Measurements from ENCODE around the gene SNX32. TPM values are rescaled to one million over a fixed set of nuclear protein-coding genes. Genes with fewer than 3 reads are reported as not detected.
A peak's percentile ranks its signal among the peaks of the same experiment; 100 is the strongest.

Gene SNX32
- polyA plus RNA-seq, 1 donor: 6.3 TPM

DNA sequence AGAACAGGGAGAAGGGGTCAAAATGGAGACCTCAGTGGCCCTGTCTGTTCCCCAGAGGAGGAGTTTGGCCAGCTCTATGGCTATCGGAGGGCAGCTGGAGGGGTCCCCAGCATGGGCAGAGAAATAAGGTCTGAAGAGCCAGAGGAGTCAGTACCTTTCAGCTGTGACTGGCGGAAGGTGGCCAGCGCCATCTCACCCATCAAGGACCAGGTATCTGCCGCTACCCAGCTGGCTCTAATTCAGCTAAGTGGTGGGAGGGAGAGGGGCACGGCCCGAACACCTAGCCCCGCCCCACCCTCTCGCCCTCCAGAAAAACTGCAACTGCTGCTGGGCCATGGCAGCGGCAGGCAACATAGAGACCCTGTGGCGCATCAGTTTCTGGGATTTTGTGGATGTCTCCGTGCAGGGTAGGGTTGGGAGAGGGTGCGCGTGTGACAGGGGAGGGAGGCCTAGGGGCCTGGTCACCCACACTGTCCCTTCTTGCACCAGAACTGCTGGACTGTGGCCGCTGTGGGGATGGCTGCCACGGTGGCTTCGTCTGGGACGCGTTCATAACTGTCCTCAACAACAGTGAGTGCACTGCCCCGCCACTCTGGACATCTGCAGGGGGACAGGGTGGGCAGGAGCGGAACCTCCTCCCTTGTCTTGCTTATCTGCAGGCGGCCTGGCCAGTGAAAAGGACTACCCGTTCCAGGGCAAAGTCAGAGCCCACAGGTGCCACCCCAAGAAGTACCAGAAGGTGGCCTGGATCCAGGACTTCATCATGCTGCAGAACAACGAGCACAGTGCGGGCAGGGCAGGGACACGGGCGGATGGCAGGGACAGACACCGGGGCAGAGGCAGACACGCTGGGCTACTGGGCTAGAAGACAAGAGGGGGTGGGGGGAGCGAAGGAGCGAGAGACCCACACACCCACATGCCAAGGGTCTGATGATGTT, 48.6 kb downstream of the SNX32 start:
- WGBS (ENCODE audit: insufficient coverage, low lambda C conversion rate): no CpG with 5 or more reads among the region's 30 CpGs

DNA sequence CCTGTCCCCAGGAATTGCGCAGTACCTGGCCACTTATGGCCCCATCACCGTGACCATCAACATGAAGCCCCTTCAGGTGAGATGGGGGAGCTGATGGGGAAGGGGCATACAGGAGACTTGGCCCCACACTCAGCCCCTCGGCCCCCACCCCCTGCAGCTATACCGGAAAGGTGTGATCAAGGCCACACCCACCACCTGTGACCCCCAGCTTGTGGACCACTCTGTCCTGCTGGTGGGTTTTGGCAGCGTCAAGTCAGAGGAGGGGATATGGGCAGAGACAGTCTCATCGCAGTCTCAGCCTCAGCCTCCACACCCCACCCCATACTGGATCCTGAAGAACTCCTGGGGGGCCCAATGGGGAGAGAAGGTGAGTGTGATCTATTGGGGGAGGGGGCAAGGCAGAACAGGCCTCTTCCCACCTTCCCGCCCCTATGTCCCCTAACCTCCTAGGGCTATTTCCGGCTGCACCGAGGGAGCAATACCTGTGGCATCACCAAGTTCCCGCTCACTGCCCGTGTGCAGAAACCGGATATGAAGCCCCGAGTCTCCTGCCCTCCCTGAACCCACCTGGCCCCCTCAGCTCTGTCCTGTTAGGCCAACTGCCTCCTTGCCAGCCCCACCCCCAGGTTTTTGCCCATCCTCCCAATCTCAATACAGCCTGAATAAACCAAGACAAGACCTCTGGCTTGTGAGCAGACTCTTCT, 49.4 kb downstream of the SNX32 start:
- DNase-seq: no peak
- H3K27me3 ChIP-seq (ENCODE audit: control insufficient read depth, insufficient read depth, low read length): no peaks in the 10 kb centered on the region
- peaks cover 31% of the 10 kb centered on the region for H3K4me1 ChIP-seq (ENCODE audit: control insufficient read depth, insufficient read depth, low read length)
- WGBS (ENCODE audit: insufficient coverage, low lambda C conversion rate): no CpG with 5 or more reads among the region's 13 CpGs
- no peaks in the 10 kb centered on the region for H3K9me3 ChIP-seq (ENCODE audit: control insufficient read depth, low read depth, low read length)
- no peak overlapping the region for H3K27ac ChIP-seq (ENCODE audit: low read length)
- peaks cover 42% of the 10 kb centered on the region for H3K36me3 ChIP-seq (ENCODE audit: control insufficient read depth, insufficient read depth, low read length)
- H3K4me3 ChIP-seq (ENCODE audit: low read length): no peak overlapping the region

More for the DNA sequence above, 48.6 kb downstream of the SNX32 start:
- Histone ChIP-seq H3K4me1 (ENCODE audit: control insufficient read depth, insufficient read depth, low read length) (peaks cover 28% of the 10 kb centered on the region), H3K27ac (ENCODE audit: low read length) (no peak overlapping the region), H3K27me3 (ENCODE audit: control insufficient read depth, insufficient read depth, low read length) (no peaks in the 10 kb centered on the region), H3K4me3 (ENCODE audit: low read length) (no peak overlapping the region), H3K36me3 (ENCODE audit: control insufficient read depth, insufficient read depth, low read length) (peaks cover 42% of the 10 kb centered on the region), H3K9me3 (ENCODE audit: control insufficient read depth, low read depth, low read length) (no peaks in the 10 kb centered on the region)
- DNase-seq: no peak

DNA sequence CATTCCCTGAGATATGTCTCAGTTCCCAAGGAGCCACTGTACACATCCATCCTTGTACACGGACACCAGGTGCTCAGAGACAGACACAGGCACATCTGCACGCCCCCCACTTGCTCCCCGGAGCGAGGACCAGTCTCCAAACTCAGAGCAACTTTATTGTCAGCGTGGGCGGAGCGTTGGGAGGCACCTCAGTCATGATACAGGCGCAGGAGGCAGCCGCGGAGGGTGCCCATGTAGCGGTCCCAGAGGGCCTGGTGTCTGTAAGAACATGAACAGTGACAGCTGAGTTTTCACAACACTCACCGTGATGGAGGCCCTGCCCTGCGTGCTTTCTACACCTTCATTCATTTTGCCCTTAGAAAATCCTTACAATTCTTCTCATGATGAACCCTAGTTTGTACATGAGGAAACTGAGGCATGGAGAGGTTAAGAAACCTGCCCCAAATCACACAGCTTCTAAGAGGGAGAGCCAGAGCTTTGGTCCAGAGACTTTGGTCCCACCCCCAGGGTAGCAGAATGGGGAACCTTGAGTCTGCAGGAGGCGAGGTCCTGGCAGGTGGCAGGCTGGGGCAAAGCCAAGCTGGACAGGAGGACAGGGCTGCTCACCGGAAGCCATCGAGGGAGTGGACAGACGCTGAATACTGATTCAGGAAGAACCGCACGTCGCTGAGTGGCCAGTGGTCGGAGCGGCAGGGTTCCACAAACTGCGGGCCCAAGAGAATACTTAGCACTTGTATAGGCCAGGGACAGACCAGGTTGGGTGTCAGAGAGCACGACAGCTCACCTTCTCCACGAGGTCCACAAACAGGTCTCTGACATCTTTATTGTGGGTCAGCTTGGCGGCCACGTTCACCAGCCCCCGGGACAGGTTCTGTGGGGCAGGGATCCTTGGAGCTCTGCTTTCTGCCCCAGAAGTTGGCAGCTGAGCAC, 50.3 kb downstream of the SNX32 start:
- DNase-seq: no peak

DNA sequence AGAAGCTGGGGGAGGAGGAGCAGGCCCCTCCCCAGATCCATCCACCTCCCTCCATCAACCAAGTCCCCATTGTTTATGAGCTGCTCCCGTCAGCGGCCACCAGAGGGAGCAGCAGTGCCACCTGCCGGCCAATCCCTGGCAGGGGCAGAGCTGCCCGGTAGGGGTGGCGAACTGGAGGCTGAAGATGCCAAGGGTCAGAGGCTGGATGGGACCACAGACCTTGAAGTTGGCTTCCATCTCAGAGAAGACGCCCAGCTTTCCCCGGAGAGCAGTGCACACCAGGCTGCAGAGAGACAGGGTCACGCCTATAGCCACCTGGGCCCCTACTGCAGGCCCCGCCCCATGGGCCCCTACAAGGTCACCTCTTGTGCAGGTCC, 50.9 kb downstream of the SNX32 start:
- Histone ChIP-seq H3K4me1 (ENCODE audit: control insufficient read depth, insufficient read depth, low read length) (peaks cover 40% of the 10 kb centered on the region), H3K4me3 (ENCODE audit: low read length) (no peak overlapping the region), H3K36me3 (ENCODE audit: control insufficient read depth, insufficient read depth, low read length) (peaks cover 42% of the 10 kb centered on the region), H3K27me3 (ENCODE audit: control insufficient read depth, insufficient read depth, low read length) (no peaks in the 10 kb centered on the region), H3K27ac (ENCODE audit: low read length) (no peak overlapping the region), H3K9me3 (ENCODE audit: control insufficient read depth, low read depth, low read length) (no peaks in the 10 kb centered on the region)
- WGBS (ENCODE audit: insufficient coverage, low lambda C conversion rate): no CpG with 5 or more reads among the region's 9 CpGs
- DNase-seq: peak; percentile 66 to 69

More for the DNA sequence above, 50.3 kb downstream of the SNX32 start:
- Histone ChIP-seq H3K27ac (ENCODE audit: low read length) (no peak overlapping the region), H3K27me3 (ENCODE audit: control insufficient read depth, insufficient read depth, low read length) (no peaks in the 10 kb centered on the region), H3K4me1 (ENCODE audit: control insufficient read depth, insufficient read depth, low read length) (peaks cover 36% of the 10 kb centered on the region), H3K9me3 (ENCODE audit: control insufficient read depth, low read depth, low read length) (no peaks in the 10 kb centered on the region), H3K4me3 (ENCODE audit: low read length) (no peak overlapping the region), H3K36me3 (ENCODE audit: control insufficient read depth, insufficient read depth, low read length) (peaks cover 42% of the 10 kb centered on the region)
- WGBS (ENCODE audit: insufficient coverage, low lambda C conversion rate): no CpG with 5 or more reads among the region's 28 CpGs

DNA sequence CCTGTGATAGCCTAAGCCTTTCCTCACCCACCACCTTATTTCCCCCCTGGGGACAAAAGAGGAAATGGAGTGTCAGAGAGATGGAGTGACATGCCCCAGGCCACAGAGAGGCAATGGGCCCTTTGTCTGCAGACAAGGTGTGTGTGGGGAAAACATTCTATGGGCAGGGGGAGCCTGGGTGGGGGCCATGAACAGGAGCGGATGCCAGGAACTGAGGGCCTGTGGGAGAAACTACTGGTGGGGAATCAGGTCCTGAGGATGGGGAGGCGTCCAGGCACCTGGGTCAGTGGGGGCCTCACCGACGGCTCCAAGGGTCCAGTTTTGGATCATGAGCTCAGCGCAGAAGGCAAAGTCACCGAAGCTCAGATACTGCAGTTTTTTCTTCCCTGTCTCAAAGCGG, 51.5 kb downstream of the SNX32 start:
- WGBS (ENCODE audit: insufficient coverage, low lambda C conversion rate): no CpG with 5 or more reads among the region's 7 CpGs
- DNase-seq: no peak
- Histone ChIP-seq H3K4me3 (ENCODE audit: low read length) (no peak overlapping the region), H3K27ac (ENCODE audit: low read length) (peak overlapping the region; percentile 3), H3K36me3 (ENCODE audit: control insufficient read depth, insufficient read depth, low read length) (peaks cover 42% of the 10 kb centered on the region), H3K27me3 (ENCODE audit: control insufficient read depth, insufficient read depth, low read length) (no peaks in the 10 kb centered on the region), H3K9me3 (ENCODE audit: control insufficient read depth, low read depth, low read length) (no peaks in the 10 kb centered on the region), H3K4me1 (ENCODE audit: control insufficient read depth, insufficient read depth, low read length) (peaks cover 45% of the 10 kb centered on the region)

DNA sequence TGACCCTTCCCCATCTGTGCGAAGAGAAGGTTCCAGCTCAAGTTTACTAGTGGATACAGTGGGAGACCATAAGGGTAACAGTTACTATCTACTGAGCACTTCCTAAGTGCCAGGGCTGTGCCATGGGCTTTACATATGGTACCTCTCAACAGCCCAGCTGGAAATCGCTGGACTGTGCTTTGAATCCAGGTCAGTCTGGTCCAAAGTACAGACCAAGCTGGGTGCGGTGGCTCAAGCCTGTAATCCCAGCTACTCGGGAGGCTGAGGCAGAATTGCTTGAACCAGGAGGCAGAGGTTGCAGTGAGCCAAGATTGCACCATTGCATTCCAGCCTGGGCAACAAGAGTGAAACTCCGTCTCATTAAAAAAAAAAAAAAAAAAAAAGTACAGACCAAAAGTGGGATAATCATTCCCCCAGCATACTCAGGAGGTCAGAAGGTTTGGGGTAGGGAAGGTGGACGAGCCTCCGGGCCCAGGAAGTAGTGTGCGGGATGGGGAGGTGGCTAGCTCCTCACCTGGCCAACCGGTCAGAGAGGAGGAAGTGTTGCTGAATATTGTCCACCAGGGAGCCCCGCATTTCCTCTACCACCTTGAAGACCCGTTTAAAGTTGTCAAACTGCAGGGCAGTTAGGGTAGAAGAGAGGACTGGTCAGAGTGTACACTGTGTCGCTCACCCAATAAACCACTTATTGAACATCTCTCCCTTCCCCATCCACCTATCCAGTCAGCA, 52.2 kb downstream of the SNX32 start:
- DNase-seq: peak in 1 of 2 donors; percentile 42
- no peaks in the 10 kb centered on the region for H3K9me3 ChIP-seq (ENCODE audit: control insufficient read depth, low read depth, low read length)
- no CpG with 5 or more reads among the region's 12 CpGs for WGBS (ENCODE audit: insufficient coverage, low lambda C conversion rate)
- H3K27me3 ChIP-seq (ENCODE audit: control insufficient read depth, insufficient read depth, low read length): no peaks in the 10 kb centered on the region
- peaks cover 42% of the 10 kb centered on the region for H3K36me3 ChIP-seq (ENCODE audit: control insufficient read depth, insufficient read depth, low read length)
- no peak overlapping the region for H3K4me3 ChIP-seq (ENCODE audit: low read length)
- peak overlapping the region; percentile 4 for H3K27ac ChIP-seq (ENCODE audit: low read length)
- peaks cover 46% of the 10 kb centered on the region for H3K4me1 ChIP-seq (ENCODE audit: control insufficient read depth, insufficient read depth, low read length)

DNA sequence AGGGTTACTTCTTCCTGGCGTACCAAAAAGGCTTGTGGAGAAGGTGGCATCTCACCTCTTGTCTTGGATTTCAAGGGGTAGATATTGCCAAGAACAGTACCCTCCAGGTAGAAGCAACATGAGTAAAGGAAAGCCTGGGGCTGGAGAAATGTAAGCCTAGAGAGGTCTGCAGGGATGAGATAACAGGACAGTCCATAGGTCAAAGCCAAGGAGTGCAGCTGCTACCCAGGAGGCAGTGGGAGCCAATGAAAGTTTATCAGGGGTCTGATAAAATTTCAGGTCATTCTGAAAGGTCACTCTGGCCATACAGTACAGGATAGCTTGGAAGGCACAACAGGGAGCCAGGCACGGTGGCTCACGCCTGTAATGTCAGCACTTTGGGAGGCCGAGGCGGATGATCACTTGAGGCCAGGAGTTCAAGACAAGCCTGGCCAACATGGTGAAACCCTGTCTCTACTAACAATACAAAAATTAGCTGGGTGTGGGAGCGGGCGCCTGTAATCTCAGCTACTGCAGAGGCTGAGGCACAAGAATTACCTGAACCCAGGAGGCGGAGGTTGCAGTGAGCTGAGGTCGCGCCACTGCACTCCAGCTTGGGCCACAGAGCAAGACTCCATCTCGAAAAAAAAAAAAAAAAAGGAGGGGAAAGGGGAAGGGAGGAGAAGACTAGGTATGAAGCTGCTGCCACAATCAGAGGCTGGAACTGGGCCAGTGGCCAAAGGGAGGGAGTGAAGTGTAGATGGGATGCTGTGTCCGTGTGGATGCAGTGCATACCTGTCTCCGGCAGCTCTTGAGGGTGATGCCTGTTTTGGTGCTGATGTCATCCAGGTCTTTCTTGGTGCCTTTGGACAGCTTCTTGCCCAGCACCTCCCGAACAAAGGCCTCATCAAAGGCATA, 53.3 kb downstream of the SNX32 start:
- peak overlapping the region; percentile 78 for H3K4me3 ChIP-seq (ENCODE audit: low read length)
- no peaks in the 10 kb centered on the region for H3K27me3 ChIP-seq (ENCODE audit: control insufficient read depth, insufficient read depth, low read length)
- no peaks in the 10 kb centered on the region for H3K9me3 ChIP-seq (ENCODE audit: control insufficient read depth, low read depth, low read length)
- H3K36me3 ChIP-seq (ENCODE audit: control insufficient read depth, insufficient read depth, low read length): peaks cover 41% of the 10 kb centered on the region
- no CpG with 5 or more reads among the region's 14 CpGs for WGBS (ENCODE audit: insufficient coverage, low lambda C conversion rate)
- peak in 1 of 2 donors; percentile 60 for DNase-seq
- H3K4me1 ChIP-seq (ENCODE audit: control insufficient read depth, insufficient read depth, low read length): peaks cover 56% of the 10 kb centered on the region
- peak overlapping the region; percentile 89 for H3K27ac ChIP-seq (ENCODE audit: low read length)

DNA sequence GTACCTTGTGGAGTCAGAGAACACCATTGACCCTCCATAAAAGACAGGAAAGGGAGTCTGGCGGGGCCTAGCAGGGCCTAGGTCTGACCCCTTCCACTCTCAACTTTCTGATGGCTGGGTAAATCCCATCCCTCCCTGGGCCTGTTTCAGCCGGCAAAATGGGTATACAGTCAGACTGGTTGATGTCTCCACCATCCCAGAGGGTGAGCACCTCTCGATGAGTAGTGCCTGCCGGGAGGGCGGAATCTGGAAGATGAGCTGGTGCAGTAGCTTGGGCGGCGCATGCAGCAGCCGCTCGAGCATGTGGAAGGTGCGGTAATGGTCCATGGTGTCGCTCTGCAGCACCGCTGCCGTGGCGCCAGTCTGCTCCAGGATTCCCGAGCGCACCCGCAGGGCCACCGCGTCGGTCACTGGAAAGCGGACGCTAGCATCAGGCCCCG, 54.0 kb downstream of the SNX32 start:
- peaks cover 58% of the 10 kb centered on the region for H3K4me1 ChIP-seq (ENCODE audit: control insufficient read depth, insufficient read depth, low read length)
- H3K27me3 ChIP-seq (ENCODE audit: control insufficient read depth, insufficient read depth, low read length): no peaks in the 10 kb centered on the region
- H3K9me3 ChIP-seq (ENCODE audit: control insufficient read depth, low read depth, low read length): no peaks in the 10 kb centered on the region
- H3K27ac ChIP-seq (ENCODE audit: low read length): peak overlapping the region; percentile 89
- no peak for DNase-seq
- peak overlapping the region; percentile 78 for H3K4me3 ChIP-seq (ENCODE audit: low read length)
- peaks cover 34% of the 10 kb centered on the region for H3K36me3 ChIP-seq (ENCODE audit: control insufficient read depth, insufficient read depth, low read length)
- WGBS (ENCODE audit: insufficient coverage, low lambda C conversion rate): no CpG with 5 or more reads among the region's 23 CpGs

Data from large intestine (tissue), 3 donors.